Endothelial cell (in vitro differentiated cells): ENCODE data around the gene RSL24D1. TPM values are rescaled to one million over a fixed set of nuclear protein-coding genes. Genes with fewer than 3 reads are reported as not detected.

Experiments used
- DNase-seq: peaks from one replicate; pipeline ENCODE4 v3.0.0; 2021; ENCODE audit warnings: low spot score
- H3K27ac Mint-ChIP-seq: one replicate; pipeline ENCODE4 v1.8.0; 2021; ENCODE audit warnings: mixed read lengths, inconsistent platforms; ENCODE audit not compliant: unreplicated experiment
- H3K27me3 Mint-ChIP-seq: one replicate; pipeline ENCODE4 v1.8.0; 2021; ENCODE audit warnings: mild to moderate bottlenecking, moderate library complexity, mixed read lengths, inconsistent platforms; ENCODE audit not compliant: unreplicated experiment
- H3K36me3 Mint-ChIP-seq: one replicate; pipeline ENCODE4 v1.8.0; 2021; ENCODE audit warnings: mild to moderate bottlenecking, low read depth, mixed read lengths, inconsistent platforms; ENCODE audit not compliant: unreplicated experiment
- H3K4me1 Mint-ChIP-seq: one replicate; pipeline ENCODE4 v1.8.0; 2021; ENCODE audit warnings: mild to moderate bottlenecking, mixed read lengths, inconsistent platforms; ENCODE audit not compliant: unreplicated experiment
- H3K4me3 Mint-ChIP-seq: one replicate; pipeline ENCODE4 v1.8.0; 2021; ENCODE audit warnings: mild to moderate bottlenecking, mixed read lengths, inconsistent platforms; ENCODE audit not compliant: unreplicated experiment
- H3K9me3 Mint-ChIP-seq: one replicate; pipeline ENCODE4 v1.8.0; 2021; ENCODE audit warnings: mixed read lengths, inconsistent platforms; ENCODE audit not compliant: unreplicated experiment
- total RNA-seq: library from RNA; stranded (reverse); fragmentation: NEBNext Ultra II Directional; extraction: Animal tissue kit (Norgen Biotek cat#: 25700); gene quantifications from one replicate; pipeline ENCODE4 v1.2.1, GENCODE V29; 2021; ENCODE audit not compliant: unreplicated experiment
- TF ChIP-seq, protein P1 (sequence below): fragments of 200-600 bp; sonication (generic); IDR thresholded peaks from one replicate; pipeline ENCODE4 v1.5.0; 2021; ENCODE audit warnings: antibody characterized with exemption; ENCODE audit not compliant: unreplicated experiment

Gene RSL24D1
- total RNA-seq, 1 donor from 2014 or later: 58.0 TPM

DNA sequence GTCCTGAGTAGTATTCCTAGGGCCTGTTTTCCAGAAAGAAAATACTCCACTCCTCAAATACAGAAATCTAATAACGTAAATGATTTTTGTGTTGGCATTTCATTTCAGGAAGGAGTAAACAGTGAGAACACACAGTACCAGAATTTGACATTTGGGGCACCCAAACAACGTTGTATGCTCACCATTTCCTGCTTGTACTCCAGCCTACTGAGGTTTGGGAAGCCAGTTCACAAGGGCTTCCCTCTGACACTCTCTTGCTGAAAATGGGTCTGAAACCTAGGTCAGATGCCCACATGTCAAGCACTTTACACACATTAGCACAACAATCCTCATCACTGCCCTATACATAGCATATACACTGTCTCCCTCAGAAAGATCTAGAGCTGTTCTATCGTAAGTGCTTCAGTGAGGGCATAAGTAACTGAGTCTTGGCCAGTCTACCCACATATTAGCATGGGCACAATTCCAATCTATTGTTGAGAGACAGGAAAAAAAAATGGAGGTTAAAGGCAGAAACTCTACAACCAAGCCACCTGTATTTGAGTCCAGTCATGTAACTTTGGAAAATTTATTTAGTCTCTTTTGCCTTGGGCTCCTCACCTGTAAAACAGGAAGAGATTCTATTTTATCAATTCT, 43.5 kb upstream of the RSL24D1 start:
- Mint-ChIP-seq H3K36me3 (no peaks in the 10 kb centered on the region), H3K9me3 (no peaks in the 10 kb centered on the region), H3K27ac (no peak overlapping the region), H3K27me3 (no peaks in the 10 kb centered on the region), H3K4me1 (no peaks in the 10 kb centered on the region), H3K4me3 (no peak overlapping the region)
- no peak for DNase-seq
- TF ChIP-seq, protein P1, sequence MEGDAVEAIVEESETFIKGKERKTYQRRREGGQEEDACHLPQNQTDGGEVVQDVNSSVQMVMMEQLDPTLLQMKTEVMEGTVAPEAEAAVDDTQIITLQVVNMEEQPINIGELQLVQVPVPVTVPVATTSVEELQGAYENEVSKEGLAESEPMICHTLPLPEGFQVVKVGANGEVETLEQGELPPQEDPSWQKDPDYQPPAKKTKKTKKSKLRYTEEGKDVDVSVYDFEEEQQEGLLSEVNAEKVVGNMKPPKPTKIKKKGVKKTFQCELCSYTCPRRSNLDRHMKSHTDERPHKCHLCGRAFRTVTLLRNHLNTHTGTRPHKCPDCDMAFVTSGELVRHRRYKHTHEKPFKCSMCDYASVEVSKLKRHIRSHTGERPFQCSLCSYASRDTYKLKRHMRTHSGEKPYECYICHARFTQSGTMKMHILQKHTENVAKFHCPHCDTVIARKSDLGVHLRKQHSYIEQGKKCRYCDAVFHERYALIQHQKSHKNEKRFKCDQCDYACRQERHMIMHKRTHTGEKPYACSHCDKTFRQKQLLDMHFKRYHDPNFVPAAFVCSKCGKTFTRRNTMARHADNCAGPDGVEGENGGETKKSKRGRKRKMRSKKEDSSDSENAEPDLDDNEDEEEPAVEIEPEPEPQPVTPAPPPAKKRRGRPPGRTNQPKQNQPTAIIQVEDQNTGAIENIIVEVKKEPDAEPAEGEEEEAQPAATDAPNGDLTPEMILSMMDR: no peak

DNA sequence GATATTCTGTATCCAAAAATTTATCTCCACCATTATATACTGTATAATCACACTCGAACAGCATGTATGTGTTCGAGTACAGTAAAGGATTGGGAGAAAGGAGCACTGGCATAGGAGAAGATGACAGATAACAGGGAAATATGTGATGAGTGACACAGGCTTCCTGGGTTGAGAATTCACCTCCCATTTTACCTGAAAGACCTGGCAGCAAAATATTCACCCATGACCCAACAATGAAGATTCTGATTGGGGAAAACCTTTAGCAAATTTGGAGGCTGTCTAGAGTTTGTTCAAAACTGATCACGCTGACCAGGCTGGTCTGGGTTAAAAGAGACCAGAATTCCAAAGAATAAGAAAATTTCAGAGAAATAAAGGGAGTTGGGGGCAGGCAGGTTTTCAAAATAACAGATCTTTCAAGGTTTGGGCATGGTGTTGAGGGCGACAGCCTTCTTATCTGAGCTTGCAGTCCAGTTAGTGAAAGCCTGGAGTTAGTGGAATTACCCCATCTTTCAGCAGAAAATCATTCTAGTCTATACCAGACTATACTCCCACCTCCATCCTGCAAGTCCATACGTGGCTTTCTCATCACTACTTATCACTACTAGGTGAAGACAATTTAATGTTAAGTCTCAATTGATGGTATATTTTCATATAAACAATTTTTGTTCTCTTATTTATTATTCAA, 42.8 kb upstream of the RSL24D1 start:
- no peak overlapping the region for H3K4me3 Mint-ChIP-seq
- no peaks in the 10 kb centered on the region for H3K9me3 Mint-ChIP-seq
- DNase-seq: no peak
- no peaks in the 10 kb centered on the region for H3K27me3 Mint-ChIP-seq
- H3K36me3 Mint-ChIP-seq: no peaks in the 10 kb centered on the region
- H3K27ac Mint-ChIP-seq: no peak overlapping the region
- TF ChIP-seq, protein P1: no peak
- H3K4me1 Mint-ChIP-seq: no peaks in the 10 kb centered on the region

DNA sequence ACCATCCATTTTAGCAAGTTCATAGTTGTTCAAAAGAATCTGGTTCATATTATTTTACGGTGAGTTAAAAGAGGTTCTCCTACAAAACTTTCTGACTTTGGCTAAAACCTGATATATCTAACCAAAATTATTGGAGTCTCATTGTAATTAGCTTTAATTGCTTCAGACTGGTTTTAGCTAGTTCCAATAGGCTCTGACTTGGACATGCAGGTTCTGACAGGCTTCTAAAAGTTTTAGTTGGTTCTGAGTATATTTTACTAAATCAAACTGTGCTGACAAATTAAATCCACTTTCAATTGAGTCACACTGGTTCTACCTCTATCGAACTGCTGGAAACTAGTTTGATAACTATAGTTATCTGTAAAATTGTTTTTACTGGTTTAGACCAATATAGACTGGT, 42.1 kb upstream of the RSL24D1 start:
- TF ChIP-seq, protein P1: no peak
- no peak for DNase-seq
- Mint-ChIP-seq H3K4me3 (no peak overlapping the region), H3K36me3 (no peaks in the 10 kb centered on the region), H3K4me1 (no peaks in the 10 kb centered on the region), H3K9me3 (no peaks in the 10 kb centered on the region), H3K27ac (no peak overlapping the region), H3K27me3 (no peaks in the 10 kb centered on the region)

DNA sequence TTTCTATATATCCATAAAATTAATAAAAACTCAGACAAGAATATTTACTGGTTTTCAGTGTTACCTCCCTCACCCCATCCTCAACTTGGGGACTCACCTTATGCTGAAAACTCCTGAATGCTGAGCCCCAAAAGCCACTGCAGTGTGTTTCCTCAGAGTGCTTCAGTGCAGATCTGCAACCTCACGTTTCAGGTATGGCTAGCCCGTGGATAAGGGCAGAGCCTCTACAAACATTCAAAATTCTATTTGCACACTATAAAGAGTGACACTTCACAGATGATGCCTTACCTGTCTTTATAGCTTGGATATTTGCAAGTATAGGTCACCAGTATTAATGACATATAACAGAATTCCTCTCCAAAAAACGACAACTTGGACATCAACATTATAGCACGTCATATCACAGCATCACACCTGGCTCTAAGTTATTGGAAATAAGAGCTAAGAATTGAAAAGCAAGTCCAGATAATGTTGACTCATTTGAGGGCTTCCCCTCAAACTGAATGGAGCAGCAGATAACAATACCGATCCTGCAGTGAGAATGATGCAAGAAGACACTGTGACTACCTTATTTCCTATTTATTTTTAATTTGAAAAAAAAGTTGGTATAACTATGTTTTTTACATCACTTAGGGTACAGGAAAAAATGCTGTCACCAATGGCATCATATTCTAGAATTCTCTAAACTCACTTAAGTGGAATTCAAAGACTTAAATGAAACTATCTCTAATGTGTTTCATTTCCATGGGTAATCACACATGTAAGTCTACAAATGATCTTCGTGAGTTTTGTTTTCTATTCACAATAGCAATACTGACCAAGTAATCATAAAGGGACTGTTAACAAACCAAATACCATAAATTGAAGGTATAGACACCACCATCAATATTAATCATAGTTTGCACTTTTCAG, 40.7 kb upstream of the RSL24D1 start:
- no peaks in the 10 kb centered on the region for H3K36me3 Mint-ChIP-seq
- no peak for DNase-seq
- H3K27ac Mint-ChIP-seq: no peak overlapping the region
- H3K4me3 Mint-ChIP-seq: no peak overlapping the region
- no peaks in the 10 kb centered on the region for H3K27me3 Mint-ChIP-seq
- TF ChIP-seq, protein P1: no peak
- no peaks in the 10 kb centered on the region for H3K9me3 Mint-ChIP-seq
- H3K4me1 Mint-ChIP-seq: no peaks in the 10 kb centered on the region
